ENCODE results near the gene PIK3IP1.
"Not testable (repeated sequence)": the region's sequence is repeated elsewhere in the genome, so short reads cannot be mapped to it uniquely, and the experiment has no call there.

PIK3IP1 gene, protein sequence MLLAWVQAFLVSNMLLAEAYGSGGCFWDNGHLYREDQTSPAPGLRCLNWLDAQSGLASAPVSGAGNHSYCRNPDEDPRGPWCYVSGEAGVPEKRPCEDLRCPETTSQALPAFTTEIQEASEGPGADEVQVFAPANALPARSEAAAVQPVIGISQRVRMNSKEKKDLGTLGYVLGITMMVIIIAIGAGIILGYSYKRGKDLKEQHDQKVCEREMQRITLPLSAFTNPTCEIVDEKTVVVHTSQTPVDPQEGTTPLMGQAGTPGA

DNA sequence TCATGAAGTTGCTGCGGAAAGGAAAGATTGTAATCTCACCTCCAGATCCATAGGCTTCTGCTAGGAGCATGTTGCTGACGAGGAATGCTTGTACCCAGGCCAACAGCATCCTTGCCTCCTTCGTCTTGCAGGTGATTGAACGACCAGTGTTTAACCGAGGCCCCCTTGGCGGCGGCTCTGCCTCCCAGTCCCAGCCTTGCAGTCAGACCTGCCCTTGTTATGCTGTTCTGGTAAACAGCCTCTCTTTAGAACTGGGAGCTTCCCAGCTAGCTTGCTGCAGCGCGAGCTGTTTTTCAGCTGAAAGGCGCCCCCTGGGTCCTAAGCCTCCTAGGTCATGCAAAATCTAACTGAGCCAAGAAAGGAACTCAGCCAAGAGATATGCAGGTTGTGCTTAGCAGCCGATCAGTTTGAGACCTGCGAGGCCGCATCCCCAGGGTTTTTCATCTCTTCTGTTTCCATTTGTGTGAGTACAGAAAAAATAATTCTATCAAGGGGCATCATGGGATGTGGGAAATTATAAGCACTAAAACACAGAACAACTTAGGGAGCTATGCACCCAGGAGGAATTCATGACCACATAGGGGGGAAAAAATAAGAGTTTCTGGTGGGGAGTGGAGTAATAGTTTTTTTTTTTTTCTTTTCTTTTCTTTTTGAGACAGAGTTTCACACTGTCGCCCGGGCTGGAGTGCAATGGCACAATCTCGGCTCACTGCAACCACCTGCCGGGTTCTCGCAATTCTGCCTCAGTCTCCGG, at the start of gene PIK3IP1:
PIK3IP1 (minus strand) TSS at position 253 of the 754 bp plus-strand sequence; CDS start at position 109, 144 bp downstream.
- peak; percentile 92 for DNase-seq

DNA sequence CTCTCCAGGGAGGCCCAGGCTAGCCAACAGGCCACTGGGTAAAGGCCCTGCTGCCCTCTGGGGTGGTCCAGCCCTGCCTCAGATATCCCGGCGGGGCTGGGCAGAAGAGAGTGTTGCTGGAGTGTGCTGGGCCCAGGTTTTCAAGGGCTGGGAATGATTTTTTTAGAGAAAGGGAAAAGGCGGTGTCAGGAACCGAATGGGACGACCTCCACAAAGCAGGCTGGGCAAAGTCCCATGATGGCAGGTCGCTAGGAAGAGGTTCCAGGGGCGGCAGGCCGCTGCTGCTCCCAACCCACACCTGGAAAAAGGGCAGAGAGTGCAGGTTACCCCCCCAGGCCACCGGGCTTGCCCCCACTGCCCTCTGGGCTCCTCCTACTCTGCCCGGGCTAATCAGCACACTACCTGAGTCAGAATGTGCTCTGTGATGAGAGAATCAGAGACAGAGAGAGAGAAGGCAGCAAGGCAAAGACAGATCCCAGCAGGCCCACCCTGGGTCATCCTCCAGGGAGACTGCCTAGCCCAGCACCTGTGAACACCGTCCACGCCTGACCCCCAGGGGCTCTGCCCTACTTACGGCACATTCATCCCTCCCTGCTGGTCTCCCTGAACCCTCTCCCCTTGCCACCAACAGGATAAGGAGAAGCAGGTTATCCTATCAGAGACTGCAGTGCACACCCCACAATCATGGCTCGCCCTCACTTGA, 49.2 kb upstream of the PIK3IP1 start:
- DNase-seq = no peak

DNA sequence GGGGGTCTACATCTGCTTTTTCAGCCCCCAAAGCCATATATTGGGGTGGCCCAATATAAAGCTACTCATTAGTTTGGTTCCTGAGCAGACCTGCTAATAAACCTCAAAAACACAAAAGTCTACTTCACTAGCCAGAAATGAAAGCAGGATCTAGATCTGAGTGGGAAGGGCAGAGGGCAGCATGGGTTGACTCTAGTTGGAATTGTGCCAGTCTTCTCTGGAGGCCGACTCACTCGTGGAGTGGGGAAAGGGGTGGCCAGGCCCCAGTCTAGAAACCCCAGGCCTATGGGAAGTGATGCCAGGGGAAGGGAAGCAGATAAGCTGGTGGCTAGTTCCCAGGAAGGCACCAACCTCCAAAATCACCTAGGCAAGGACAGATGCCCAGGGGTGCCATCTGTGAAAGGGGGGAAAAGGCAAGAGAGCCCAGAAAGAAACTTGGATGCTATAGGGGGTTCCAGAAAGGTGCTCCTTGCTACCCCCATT, 48.5 kb upstream of the PIK3IP1 start:
- DNase-seq = no peak

DNA sequence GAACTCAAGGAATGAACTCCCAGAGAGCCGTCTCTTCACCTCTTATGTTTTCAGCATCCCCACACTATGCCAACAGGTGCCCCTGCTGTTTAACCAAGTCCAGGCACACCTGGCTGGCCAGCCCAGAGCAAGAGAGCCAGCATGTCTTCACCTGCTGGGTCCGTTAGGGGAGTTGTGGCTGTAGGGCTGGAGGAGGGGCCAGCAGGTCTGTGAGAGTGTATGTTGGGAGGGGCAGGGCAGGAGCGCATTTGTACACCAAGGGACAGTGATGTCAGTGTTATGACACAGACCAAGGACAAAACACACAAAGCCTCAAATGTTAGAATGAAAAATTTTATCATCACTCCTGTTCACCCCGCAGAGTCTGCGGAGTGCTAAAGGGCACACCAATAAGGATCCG, 48.1 kb upstream of the PIK3IP1 start:
- no peak for DNase-seq

DNA sequence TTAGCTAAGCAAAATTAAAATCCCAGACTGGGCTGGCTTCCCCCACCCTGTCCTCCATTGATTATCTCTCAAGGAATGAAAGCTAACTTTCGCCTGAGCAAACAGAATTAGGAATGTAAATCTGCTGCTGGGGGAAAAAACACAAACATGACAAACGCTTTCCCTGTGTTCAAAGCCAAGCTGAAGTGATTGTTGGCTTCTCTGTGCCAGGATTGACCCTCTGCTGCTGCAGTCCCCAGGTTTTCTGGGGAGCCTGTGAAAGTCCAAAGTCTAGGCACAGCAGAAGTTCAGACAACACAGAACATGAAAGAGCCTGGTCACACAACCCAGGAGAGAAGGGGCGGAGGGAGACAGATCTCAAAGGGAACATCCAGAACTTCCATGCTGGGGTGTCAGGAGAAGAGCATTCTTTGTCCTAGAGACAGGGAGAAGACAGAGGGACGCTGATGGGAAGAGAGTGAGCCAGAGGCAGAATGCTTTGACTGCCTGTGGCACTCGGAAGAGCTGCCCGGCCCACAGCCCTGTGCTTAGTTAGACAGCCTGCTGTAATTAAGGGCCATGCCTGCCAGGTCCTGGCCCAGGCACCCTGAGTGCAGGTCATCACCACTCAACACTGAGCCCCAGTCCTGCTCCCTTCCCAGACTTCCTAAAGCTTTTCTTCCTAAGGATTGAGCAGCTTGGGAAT, 47.0 kb upstream of the PIK3IP1 start:
- no peak for DNase-seq

DNA sequence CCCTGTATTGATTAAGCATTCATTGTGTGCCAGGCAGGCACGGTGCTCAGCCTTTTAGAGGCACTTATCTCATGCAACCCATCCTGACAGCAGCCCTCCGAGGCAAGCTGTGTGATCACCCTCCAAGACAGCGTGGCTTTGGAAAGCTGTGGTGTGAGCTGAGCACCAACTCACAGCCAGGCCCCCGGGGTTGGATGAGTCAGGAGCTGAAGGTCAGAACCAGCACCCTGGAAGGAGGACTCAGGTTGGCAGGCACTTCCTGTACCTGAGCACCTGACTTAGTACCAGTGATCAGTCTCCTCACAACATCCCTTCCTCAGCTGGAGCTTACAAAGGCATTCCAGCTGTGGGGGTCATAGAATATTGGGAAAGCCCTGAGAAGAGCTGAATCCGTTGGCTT, 44.9 kb upstream of the PIK3IP1 start:
- peak; percentile 51 for DNase-seq

DNA sequence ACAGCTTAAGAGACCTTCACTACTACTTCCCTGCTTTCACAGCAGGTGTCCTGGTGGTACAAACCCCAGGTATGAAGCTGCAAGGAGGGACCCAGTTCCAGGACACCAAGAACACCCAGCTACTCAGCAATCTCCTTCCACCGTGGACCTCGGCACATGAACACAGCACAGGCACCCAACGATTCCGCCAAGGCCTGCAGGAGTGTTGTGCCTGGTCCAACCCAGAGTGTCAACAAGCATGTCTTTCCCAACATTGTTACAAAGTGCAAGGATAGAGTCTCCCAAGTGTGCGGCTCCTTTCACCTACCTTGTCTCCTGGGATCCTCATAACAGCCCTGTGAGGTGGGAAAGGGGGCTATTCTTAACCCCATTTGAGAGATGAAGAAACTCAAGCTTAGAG, 42.0 kb upstream of the PIK3IP1 start:
- DNase-seq = no peak

DNA sequence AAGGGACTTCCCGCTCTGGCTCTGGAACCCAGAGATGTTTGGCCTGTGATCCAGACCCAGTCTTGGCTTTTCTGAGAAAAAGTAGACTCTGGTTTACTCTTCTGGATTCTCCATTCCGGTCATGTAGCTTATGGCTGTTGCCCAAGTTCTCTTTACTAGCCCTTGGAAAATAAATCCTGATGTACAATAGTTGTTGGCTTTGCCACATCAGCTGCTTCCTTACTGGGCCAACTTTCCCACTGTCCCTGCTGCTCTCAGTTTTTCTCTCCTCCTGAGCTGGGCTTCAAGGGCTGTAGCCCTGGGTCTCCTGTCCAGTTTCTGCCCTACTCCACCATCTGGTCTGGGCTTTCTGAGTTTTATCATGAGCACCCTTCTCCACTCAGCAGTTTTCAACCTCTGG, 41.4 kb upstream of the PIK3IP1 start:
- DNase-seq = no peak

DNA sequence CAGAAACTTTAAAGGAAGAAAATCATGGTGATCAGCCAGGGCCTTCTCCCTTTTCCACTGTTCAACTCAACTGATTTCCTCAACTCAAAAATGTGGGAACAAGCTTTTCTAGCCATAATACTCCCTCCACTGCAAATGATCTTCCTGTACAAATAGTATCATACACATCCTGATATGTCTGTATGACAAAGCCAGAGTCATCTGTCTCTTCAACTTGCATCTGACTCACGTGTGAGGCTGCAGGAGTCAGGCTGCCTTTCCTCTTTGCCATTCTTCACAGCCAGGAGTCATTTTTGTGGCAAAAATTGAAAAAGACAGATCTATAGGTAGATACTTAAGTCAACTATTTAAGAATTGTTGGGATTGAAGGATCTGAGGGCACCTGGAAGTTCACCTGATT, 40.6 kb upstream of the PIK3IP1 start:
- DNase-seq = no peak

DNA sequence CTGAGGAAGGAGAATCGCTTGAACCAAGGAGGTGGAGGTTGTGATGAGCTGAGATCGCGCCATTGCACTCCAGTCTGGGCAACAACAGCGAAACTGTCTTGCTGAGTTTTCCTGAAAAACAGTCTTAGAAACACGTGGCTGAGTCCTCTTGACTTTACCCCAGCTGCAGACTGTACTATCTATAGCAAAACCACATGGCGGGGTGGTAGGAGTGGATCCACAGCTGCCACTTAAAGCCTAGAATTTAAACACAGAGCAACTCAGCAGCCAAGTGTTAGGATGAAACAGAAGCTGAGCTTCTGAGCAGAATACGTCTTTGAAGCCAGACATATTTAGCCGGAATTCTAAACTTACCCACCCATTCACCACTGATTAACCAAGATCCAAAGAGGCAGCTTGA, 39.7 kb upstream of the PIK3IP1 start:
- DNase-seq = no peak

DNA sequence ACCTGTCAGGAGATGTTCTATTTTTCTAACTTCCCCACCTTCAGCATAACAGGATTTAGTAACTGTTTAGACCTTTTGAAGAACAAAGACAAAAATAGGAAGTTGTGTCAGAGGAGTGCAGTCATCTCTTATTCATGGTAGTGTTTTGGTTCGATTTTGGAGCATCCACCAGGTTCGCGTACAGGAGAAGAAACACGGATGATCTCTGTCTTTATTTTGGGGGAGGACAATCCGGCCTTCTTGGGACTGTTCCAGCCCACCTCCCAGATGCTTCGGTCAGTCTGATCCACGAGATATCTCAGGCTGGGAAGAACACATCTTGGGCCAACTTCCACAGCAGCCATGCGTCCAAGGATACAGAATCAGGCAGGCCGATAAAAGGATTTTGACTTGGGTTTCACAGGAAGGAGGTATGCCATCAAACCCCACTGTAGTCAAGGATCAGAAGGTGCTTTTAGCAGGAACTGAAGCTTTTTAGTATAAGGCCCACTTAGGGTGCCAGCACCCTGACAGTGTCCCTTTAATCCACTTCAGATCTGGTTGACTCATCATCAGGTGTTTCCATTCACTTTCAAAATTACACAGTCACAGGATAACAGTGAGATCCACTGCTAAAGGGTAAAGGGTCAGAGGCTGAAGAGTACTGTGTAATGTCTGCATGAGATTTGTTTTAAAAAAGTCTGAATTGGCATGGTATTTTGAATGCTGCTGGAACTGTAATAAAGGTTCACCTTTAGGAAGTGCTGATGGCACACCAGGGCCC, 37.3 kb upstream of the PIK3IP1 start:
- no peak for DNase-seq

DNA sequence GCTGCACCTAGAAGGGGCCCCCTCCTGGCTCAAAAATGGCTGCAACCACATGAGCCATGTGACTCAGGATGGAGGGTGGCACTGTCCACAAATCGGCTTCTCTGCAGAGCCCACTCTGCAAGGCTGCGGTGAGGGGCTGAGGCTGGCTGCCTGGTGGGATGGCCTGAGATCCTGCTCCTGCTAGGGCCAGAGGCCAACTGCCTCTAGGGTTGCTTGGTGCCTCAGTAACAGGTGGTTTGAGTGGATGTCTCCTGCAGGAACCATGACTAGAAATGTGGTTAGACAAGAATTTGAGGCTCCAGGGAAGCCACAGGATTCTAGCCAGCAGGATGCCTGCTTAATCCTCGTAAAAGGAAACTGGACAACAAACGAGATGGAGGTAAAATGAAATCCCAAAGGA, 36.7 kb upstream of the PIK3IP1 start:
- DNase-seq = no peak

DNA sequence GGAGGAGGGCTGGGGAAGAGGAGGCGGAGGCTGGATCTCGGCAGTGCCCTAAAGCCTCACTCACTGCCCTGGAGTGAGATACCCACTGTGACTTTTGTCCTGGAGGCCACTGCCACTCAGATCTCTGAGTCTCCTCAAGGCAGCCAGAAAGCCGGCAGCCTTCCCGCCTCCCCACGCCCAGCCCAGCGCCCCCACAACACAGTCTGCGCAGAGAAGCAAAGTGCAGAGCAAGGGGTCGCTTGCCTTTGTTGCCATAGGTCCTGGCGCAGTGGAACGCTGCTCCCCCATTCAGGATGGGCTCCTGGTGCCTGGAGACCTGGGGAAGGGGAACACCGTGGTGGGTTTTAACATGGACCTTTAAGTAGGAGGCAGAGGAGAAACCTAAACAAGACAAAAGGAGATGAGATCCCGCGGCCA, 36.3 kb upstream of the PIK3IP1 start:
- DNase-seq = no peak

DNA sequence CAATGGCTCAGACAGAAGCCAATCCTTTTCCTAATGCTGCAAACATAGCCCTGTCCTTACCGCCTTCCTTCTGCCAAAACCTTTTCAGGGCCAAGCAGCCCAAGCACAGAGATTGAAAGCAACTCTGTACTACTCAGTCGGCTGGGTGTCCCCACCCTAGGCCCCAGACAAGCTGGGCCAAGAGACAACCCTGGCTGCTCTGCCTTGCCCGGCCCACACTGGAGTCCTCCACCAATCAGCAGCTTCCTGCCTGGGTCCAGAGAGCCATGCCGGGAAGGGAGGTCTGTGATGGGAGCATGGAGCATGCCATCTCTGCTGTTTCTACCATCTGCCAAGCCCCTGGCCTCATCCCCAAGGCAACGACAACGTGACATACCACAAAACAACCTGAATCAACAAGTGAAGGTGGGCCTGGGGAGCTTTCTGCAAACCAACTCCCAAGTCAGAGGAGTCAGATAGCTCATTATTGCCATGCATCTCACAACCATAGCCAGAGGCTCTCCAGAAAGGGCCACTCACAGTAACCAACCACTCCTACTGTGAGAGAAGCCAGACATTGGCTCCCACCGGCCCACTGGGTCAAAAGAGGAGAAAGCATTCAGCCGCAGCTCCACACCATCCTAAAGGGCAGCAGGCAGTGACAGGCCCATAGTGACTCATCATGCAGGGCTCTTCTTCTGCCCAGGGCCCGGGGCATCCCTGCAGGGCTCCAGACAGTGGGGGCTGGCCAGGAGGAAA, 35.7 kb upstream of the PIK3IP1 start:
- no peak for DNase-seq

DNA sequence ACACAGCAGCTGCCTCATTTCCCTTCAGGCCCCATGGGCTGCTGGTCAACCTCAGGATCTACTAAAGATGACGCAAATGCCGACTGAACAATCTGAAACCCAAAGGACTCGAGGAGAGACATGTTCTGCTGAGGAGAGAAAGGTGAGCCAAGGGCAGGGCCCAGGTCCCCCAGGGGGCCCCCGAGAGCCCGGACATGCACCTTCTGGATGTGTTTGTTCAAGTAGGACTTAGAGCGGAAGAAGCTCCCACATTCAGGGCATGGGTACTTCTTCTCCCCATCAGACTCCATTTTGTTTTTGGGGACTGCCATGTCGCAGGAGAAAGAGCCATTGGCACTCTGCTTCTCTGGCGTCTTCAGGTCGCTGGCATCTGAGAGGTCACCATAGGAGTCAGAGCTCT, 34.6 kb upstream of the PIK3IP1 start:
- no peak for DNase-seq

DNA sequence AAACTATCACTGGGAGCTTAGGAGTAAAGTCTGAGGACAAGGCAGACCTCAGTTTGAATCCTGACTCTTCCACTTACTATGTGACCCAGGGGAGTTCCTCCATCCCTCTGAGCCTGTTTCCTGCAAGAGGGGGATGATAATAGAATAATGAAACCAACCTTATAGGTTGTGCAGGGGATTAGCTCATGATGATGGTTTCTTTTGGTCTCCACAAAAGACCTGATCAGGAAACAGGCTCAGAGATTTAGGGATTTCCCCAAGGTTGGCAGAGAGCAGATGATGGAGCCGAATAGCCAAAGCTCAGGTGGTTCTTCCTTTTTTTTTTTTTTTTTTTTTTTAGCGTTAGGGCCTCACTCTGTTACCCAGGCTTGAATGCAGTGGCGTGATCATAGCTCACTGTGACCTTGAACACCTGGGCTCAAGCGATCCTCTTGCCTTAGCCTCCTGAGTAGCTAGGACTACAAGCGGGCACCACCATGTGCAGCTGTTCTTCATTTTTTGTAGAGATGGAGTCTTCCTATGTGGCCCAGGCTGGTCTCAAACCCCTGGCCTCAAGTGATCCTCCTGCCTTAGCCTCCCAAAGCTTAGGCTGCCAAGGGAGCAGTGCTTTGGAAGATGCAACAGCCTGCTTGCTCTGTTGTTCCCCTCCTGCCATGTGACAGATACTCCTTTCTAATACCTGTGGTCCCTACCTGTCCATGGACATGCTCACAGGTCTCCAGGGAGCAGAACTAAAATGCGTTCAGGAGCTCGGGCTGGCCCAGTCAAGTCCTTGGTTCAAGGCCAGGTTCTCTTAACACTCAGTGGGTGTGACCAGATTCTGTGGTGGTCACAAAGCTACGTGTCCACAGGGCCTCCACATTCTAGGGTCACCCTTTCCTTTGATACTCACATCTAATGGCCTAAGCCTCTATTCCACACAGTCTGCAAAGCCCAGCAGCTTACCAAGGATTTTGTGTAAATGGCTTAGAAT, 31.6 kb upstream of the PIK3IP1 start:
- DNase-seq = no peak

DNA sequence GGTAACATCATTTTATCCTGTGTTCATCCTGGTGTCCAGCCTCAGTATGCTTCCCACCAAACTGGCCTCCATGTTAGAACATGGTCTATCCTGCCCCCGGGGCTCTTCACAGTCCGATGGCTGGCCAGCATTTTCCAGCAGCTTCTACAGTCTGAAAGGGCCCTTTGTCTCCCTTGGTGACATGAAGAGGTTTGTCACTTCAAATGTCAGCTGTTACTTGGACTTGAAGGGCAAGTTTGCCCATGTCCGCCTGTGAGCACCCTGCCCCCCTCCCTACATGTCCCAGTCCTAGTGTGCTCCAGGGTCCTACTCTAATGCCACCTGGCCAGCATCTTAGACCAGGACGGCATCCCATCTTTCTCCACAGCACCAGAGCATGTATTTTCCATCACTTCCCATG, 29.1 kb upstream of the PIK3IP1 start:
- no peak for DNase-seq

DNA sequence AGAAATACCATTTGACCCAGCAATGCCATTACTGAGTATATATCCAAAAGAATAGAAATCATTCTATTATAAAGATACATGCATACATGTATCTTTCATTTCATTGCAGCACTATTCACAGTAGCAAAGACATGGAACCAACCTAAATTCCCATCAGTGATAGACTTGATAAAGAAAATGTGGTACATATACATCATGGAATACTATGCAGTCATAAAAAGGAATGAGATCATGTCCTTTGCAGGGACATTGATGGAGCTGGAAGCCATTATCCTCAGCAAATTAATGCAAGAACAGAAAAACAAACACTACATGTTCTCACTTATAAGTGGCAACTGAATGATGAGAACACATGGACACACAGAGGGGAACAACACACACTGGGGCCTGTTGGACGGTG, 21.9 kb upstream of the PIK3IP1 start:
- not testable (repeated sequence) for DNase-seq

DNA sequence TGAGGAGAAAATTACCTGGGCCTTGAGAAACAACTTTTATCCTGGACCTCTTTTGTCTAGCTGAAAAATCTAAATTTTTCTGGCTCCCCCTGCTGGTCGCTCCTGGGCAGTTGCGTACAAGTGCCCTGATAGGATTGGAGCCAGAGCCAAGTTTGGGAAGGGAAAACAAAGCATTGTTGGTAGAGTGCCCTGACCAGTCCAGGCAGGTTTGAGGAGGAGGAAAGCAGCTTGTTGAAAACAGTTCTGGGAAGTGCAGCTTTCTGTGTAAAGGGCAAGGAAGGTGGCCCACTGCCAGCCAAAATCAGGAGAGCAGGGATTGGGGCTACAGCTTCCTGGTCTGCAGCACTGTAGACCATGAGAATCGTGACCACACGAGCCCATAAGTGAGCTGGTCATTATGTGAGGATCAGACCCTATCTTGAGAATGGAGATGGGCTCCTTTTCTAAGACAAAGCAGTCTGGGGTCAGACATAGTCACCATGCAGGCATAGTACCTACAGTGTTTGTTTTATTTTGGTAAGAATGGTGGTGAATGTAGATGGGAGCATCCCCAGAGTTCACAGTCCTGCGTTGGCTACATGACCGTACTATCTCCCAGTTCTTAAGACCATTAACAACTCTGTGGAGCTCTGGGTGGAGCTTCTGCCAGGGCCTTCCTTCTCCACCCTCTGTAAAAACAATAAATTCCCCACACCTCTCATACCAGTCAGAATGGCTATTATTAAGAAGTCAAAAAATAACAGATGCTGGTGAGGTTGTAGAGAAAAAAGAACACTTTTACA, 21.3 kb upstream of the PIK3IP1 start:
- peak; percentile 85 for DNase-seq

DNA sequence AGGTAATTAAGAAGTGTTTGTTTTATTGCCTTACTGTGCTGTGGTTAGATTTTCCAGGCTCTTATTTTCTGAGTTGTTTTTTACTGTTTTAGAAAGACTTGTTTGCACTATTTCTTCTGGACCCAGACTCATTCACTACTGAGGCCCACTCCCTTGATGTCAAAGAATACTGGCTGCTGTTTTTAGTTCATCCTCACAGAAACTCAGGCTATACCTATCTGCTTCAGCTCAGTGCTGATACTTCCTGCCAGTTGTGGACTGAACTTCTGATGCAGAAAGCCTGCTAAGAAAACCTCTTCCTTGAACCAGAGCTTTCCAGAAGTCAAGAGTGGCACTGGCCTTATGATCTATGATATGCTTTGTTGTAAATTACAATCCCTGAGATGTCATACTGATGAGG, 15.9 kb upstream of the PIK3IP1 start:
- peak; percentile 25 for DNase-seq

Measured in CD4-positive, alpha-beta T cell treated with Interleukin-17A for 4 hours (primary cell).